ENCODE results near the gene COL6A3. TPM values are rescaled to one million over a fixed set of nuclear protein-coding genes. Genes with fewer than 3 reads are reported as not detected.
"Not testable (repeated sequence)": the region's sequence is repeated elsewhere in the genome, so short reads cannot be mapped to it uniquely, and the experiment has no call there.

The COL6A3 gene
- polyA plus RNA-seq, 3 donors, result 223 to 239 (median 227) TPM

- DNase-seq (ENCODE audit: low read depth in 3 of 3, low spot score in 2 of 3), result no peak
Measured at GRCh38 chr2:237390235-237390634, 23.7 kb downstream of the COL6A3 start.

- DNase-seq (ENCODE audit: low read depth in 3 of 3, low spot score in 2 of 3), result no peak
Measured at GRCh38 chr2:237389831-237390230, 24.1 kb downstream of the COL6A3 start.

DNA sequence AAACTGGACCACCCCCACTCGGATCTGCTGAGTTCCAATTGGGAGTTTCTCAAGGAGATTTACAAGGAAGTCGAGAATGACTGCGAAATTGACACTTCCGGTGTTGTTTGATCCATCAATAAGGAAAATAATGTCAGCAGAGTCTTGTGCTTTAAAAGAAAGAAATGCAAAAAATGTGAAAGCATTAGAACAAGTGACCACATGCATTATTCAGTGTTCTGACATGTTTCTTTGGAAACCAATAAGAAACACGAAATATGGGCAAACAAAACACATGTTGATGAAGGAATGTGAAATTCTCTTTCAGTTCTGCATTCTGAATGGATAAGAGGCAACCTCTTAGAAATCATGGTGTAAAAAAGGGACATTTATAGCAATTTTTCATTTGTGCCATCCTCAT, 25.9 kb downstream of the COL6A3 start:
- DNase-seq (ENCODE audit: low read depth in 3 of 3, low spot score in 2 of 3), result no peak

- DNase-seq (ENCODE audit: low read depth in 3 of 3, low spot score in 2 of 3), result no peak
Measured at GRCh38 chr2:237384672-237385020, 29.3 kb downstream of the COL6A3 start.

GRCh38 chr2:237383991-237384671, 29.8 kb downstream of the COL6A3 start:
- DNase-seq (ENCODE audit: low read depth in 3 of 3, low spot score in 2 of 3), result no peak

DNA sequence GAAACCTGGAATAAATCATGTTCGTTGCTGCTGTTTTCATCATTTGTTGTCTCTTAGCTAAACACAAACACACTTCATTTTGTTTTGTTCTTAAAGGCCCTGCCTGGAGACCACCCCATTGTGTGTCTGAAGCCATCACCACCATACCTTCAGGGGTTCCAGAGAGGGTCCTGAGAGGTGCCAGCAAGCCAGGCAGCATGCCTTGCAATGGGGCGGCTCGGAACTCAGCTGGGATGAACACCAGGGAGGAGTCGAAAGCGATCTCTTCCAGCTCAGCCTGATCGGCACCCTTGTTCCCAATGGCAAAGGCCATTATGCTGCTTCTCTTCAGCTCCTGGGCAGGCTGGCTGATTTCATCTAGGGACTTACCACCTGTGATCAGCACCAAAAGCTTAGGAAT, 33.2 kb downstream of the COL6A3 start:
- no peak for DNase-seq (ENCODE audit: low read depth in 3 of 3, low spot score in 2 of 3)

DNA sequence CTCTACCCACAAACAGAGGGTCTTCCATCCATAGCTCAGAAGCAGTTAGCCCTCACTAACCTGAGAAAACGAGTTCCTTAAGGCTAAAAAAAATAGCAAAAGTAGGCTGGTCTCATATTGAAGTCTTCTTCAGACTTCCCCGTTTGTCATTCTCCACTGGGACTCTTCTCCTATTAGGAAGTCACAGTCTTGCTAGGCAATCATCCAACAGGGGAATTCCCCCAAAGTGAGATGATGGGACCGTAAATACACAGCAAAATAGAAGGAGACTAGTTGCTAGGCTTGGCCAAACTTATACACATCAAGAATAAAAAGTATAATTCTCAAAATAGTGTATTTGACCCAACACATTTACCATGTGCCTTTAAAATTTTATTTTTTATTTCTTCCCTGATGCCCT, 34.3 kb downstream of the COL6A3 start:
- no peak for DNase-seq (ENCODE audit: low read depth in 3 of 3, low spot score in 2 of 3)

GRCh38 chr2:237378650-237379049, 35.3 kb downstream of the COL6A3 start:
- no peak for DNase-seq (ENCODE audit: low read depth in 3 of 3, low spot score in 2 of 3)

- no peak for DNase-seq (ENCODE audit: low read depth in 3 of 3, low spot score in 2 of 3)
Measured at GRCh38 chr2:237374284-237375060, 39.5 kb downstream of the COL6A3 start.

- DNase-seq (ENCODE audit: low read depth in 3 of 3, low spot score in 2 of 3), result no peak
Measured at GRCh38 chr2:237371856-237372255, 42.1 kb downstream of the COL6A3 start.

DNA sequence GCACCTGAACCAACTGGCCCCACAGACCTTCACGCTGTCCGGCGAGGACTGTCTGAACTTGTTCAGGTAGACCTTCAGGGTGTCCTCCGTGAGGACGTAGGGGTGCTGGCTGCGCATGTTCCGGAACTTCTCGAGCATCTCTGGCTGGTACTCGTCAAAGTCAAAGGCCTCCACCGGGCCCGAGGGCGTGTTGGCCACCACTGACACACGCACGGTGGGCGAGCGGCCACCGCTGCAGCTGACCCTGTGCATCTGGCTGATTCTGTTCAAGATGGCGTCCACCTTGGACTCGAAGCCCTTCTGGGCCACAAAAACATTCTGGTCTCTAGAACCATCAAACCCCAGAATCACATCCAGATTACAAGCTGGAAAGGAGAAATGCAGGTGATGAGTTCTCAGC, 48.3 kb downstream of the COL6A3 start:
- DNase-seq (ENCODE audit: low read depth in 3 of 3, low spot score in 2 of 3), result no peak

- DNase-seq (ENCODE audit: low read depth in 3 of 3, low spot score in 2 of 3), result no peak
Measured at GRCh38 chr2:237364655-237365054, 49.3 kb downstream of the COL6A3 start.

GRCh38 chr2:237361194-237362004, 52.6 kb downstream of the COL6A3 start:
- no peak for DNase-seq (ENCODE audit: low read depth in 3 of 3, low spot score in 2 of 3)

GRCh38 chr2:237359894-237360780, 53.8 kb downstream of the COL6A3 start:
- no peak for DNase-seq (ENCODE audit: low read depth in 3 of 3, low spot score in 2 of 3)

GRCh38 chr2:237359518-237359840, 54.5 kb downstream of the COL6A3 start:
- DNase-seq (ENCODE audit: low read depth in 3 of 3, low spot score in 2 of 3), result no peak

- no peak for DNase-seq (ENCODE audit: low read depth in 3 of 3, low spot score in 2 of 3)
Measured at GRCh38 chr2:237358721-237359517, 55.0 kb downstream of the COL6A3 start.

DNA sequence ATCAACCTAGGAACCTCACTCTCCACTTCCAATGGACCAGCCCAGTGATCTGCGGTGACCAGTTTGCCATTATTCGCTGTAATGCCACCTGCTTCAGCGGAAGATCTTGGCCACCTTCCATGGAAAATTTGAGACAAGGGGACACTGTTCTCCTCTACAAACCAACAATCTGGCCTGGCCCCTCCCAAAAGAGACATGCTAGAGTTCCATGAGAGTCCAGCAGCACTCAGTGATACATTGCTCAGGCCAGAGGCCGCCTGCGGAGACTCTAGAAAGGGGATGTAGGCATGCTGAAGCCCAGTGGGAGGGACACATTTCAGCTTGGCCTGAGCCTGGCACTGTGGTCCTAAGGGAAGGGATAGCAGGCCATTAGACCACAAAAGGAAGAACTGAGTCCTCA, 58.3 kb downstream of the COL6A3 start:
- no peak for DNase-seq (ENCODE audit: low read depth in 3 of 3, low spot score in 2 of 3)

GRCh38 chr2:237354892-237355291, 59.1 kb downstream of the COL6A3 start:
- no peak for DNase-seq (ENCODE audit: low read depth in 3 of 3, low spot score in 2 of 3)

- not testable (repeated sequence) for DNase-seq (ENCODE audit: low read depth in 3 of 3, low spot score in 2 of 3)
Measured at GRCh38 chr2:237354172-237354571, 59.8 kb downstream of the COL6A3 start.

DNA sequence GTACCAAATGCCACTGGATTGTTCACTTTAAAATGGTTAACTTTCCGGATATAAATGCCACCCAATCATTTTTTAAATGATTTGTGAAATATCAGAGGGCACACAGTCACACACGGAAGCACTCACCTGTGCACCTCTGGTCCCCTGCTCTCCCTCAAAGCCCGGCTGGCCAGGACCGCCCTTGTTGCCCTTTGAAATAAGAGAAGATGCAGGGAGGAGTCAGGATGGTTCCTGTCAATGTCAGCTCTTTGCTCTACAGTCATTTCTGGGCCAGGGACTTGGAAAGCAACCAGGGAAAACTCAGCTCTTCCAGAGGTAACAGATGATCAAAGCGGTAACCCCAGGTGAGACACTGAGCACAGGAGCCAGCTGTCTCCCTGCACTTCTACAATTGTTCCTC, 60.7 kb downstream of the COL6A3 start:
- peak; percentile 5 to 24 (median 21) for DNase-seq (ENCODE audit: low read depth in 3 of 3, low spot score in 2 of 3)

All from right renal cortex interstitium (tissue), 3 donors.